GM12878 (cell line): Measurements from ENCODE around the gene CLSTN2.

Experiments used
- CBX5 ChIP-seq: sonication (generic); IDR thresholded peaks from 2 replicates; pipeline ENCODE4 v1.6.1; 2016; ENCODE audit warnings: low read depth, moderate library complexity, mild to moderate bottlenecking, inconsistent platforms
- CREM ChIP-seq: IDR thresholded peaks from 2 replicates; pipeline ENCODE4 v1.6.1; 2014; ENCODE audit warnings: antibody characterized with exemption, low read depth
- CTCF ChIP-seq, 3 experiments: IDR thresholded peaks in 2 of 3; conservative IDR thresholded peaks in 1 of 3; 2 replicates each; pipeline ENCODE4 v1.5.1; 2011; ENCODE audit warnings: low read depth in 3 of 3, low read length in 3 of 3, mild to moderate bottlenecking in 3 of 3, control low read depth in 2 of 3, moderate library complexity in 2 of 3, inconsistent platforms in 1 of 3, mixed read lengths in 1 of 3; ENCODE audit not compliant: control insufficient read depth in 2 of 3, insufficient read depth in 1 of 3; ENCODE audit errors: extremely low read depth in 1 of 3
- EP300 ChIP-seq, 2 experiments: fragments of 150-350 bp in 1 of 2; IDR thresholded peaks; 2 replicates each; pipeline ENCODE4 v1.6.1; 2011 to 2012; ENCODE audit warnings: low read depth in 2 of 2, low read length in 2 of 2, borderline replicate concordance in 1 of 2, improper control_type of control experiment in 1 of 2, inconsistent platforms in 1 of 2; ENCODE audit not compliant: control insufficient read depth in 1 of 2
- ESRRA ChIP-seq: IDR thresholded peaks from 2 replicates; pipeline ENCODE4 v1.6.1; 2012; ENCODE audit warnings: mild to moderate bottlenecking, low read length, improper control_type of control experiment
- EZH2 ChIP-seq: IDR thresholded peaks from 2 replicates; pipeline ENCODE4 v1.6.1; 2012; ENCODE audit warnings: low read depth, mild to moderate bottlenecking, control low read depth, inconsistent platforms, low read length, borderline replicate concordance; ENCODE audit not compliant: control insufficient read depth
- HCFC1 ChIP-seq: fragments of 150-350 bp; IDR thresholded peaks from 2 replicates; pipeline ENCODE4 v1.6.1; 2014; ENCODE audit warnings: low read length
- NFYB ChIP-seq: IDR thresholded peaks from 2 replicates; pipeline ENCODE4 v1.6.1; 2011; ENCODE audit warnings: low read depth, mild to moderate bottlenecking, low read length, improper control_type of control experiment, moderate library complexity; ENCODE audit not compliant: insufficient read depth
- POLR2AphosphoS5 ChIP-seq: IDR thresholded peaks from 2 replicates; pipeline ENCODE4 v1.6.1; 2011; ENCODE audit warnings: mild to moderate bottlenecking, low read length, inconsistent platforms
- REST ChIP-seq: IDR thresholded peaks from 2 replicates; pipeline ENCODE4 v1.6.1; 2012; ENCODE audit warnings: mild to moderate bottlenecking, low read depth, low read length
- SIN3A ChIP-seq: IDR thresholded peaks from 2 replicates; pipeline ENCODE4 v1.6.1; 2012; ENCODE audit warnings: low read depth, low read length, improper control_type of control experiment
- SKIL ChIP-seq: fragments of 450-650 bp; IDR thresholded peaks from 2 replicates; pipeline ENCODE4 v1.6.1; 2017; ENCODE audit warnings: mild to moderate bottlenecking, low read depth, inconsistent platforms; ENCODE audit not compliant: poor library complexity, severe bottlenecking
- TBL1XR1 ChIP-seq: IDR thresholded peaks from 2 replicates; pipeline ENCODE4 v1.6.1; 2012; ENCODE audit warnings: low read depth, low read length, improper control_type of control experiment

- TF ChIP-seq HCFC1 (no peak), SKIL (no peak), EP300 (IDR thresholded peaks at IDR 0.05; ENCODE audit: borderline replicate concordance in 1 of 2, control insufficient read depth in 1 of 2, low read depth in 2 of 2, low read length in 2 of 2) (no peak), CTCF (IDR thresholded peaks at IDR 0.05 in 2 of 3, conservative IDR thresholded peaks at IDR 0.05 in 1 of 3; ENCODE audit: control insufficient read depth in 2 of 3, extremely low read depth in 1 of 3, insufficient read depth in 1 of 3, low read depth in 3 of 3, low read length in 3 of 3) (no peak), ESRRA (no peak), POLR2AphosphoS5 (no peak), TBL1XR1 (no peak), SIN3A (no peak), REST (no peak), CBX5 (no peak), CREM (no peak), EZH2 (no peak), NFYB (no peak)
Measured at GRCh38 chr3:140509534-140509933, 574.5 kb downstream of the CLSTN2 start.
